GM21576 (cell line): ENCODE measurements around the gene TRAF7.
A peak's percentile ranks its signal among the peaks of the same experiment; 100 is the strongest.
"Not testable (repeated sequence)": the region's sequence is repeated elsewhere in the genome, so short reads cannot be mapped to it uniquely, and the experiment has no call there.

ENCODE experiments used
- ATAC-seq: cut with Tn5 transposase; IDR thresholded peaks from one replicate; pipeline ENCODE4 v1.9.1; 2021; ENCODE audit warnings: mild to moderate bottlenecking, moderate library complexity; ENCODE audit not compliant: unreplicated experiment

Gene TRAF7

DNA sequence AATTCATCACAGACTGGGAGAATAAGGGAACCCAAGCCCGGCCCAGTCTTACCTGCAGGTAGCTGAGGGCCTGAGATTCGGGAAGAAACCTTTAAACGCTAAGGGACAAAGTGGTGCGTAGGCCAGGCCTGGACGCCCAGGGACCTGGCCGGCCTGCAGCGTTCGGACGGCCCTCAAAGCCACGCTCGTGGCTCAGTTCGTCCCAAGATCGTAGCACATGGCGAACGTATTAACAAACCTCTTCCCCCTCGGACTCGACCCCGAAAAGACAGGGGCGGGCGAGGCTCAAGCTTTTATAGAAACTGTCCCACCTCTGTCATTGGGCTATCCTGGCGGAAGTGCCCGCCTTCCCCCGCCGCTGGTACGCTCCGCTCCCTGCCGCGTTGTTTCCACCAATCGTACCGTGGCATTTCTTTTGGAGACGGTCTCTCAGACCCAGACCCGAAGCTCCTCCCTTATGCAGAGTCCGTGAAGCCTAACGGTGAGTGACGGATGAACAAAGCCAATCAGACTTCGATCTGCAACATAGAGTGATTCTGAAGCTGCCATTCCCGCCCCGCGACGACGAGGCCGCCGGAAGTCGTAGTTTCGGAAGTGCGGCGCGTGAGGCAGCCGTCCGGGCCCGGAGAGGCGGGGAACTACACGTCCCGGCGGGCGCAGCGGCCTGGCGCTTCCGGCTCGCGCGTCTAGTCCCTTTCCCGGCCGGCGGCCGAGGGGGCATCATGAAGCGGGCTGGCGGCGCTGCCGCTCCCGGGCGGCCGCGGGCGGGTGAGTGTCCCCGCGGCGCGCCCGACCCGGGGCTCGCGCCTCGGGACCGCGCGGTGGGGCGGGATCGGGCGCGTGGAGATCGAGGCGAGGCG, at the start of gene TRAF7:
Gene TRAF7, plus strand, starts transcription at position 692 of the 860 bp plus-strand sequence. CDS start 8,139 bp downstream, outside the sequence.
- peak; percentile 87 for ATAC-seq

DNA sequence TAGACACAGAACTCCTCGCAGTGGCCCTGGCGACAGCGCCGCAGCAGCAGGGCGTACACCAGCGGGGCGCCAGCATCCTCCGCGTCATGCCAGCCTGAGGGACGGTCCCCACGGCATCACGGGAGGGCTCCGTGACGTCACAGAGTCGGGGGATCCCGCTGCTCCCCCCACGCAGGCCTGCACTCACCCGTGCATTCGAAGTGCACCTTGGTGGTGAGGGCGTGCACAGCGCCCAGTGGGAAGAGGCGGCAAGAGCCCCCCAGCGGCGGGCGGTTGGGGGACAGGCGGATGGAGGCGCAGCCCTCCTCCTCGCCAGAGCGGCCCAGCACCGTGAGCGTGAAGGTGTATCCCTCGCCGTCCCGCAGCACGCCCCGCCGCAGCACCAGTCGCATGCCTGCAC, 49.4 kb upstream of the TRAF7 start:
- not testable (repeated sequence) for ATAC-seq

DNA sequence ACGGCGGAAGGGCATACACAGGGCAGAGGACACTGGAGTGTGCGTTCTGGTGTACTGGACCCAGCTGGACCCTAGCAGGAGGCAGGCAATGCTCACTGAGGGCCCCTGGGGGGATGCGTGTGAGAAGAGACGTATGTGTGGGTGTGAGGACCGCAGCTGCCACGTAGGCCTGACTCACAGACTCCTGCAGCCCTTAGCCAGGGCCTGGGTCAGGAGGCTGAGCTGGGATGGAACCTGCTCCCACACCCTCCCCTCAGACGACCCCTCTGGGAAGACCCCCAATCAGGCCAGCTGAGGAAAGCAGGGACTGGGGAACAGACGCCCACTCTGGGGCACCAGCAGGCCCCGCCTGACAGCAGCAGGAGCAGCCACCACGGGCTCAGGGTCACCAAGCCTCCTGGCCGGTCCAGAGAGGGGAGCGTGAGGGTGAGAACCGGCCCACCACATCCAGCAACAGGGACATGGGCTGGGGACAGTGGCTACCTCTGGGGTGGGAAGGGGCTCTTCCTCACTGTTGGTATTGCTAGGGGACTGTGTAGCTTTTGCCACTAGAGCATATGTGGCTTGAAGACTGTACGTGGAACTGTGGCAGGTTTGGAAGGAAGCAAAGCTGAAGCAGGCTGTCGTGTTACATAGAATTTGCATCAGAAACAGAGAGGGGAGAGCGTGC, 48.3 kb upstream of the TRAF7 start:
- not testable (repeated sequence) for ATAC-seq

DNA sequence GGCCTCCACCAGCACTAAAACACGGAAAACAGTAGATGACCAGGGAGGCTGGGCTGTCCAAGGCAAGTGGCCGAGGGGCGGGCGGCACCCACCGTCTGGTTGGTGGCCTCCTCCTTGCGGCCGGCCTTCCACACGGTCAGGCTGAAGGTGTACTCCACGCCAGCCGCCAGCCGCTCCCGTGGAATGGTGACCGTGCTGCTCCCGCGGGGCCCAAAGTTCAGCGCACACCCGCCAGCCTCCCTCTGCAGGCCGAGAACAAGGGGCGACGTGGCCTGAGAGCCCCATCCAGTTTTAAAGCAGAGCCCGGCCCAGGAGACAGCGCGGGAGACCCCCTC, 47.8 kb upstream of the TRAF7 start:
- ATAC-seq, result not testable (repeated sequence)

DNA sequence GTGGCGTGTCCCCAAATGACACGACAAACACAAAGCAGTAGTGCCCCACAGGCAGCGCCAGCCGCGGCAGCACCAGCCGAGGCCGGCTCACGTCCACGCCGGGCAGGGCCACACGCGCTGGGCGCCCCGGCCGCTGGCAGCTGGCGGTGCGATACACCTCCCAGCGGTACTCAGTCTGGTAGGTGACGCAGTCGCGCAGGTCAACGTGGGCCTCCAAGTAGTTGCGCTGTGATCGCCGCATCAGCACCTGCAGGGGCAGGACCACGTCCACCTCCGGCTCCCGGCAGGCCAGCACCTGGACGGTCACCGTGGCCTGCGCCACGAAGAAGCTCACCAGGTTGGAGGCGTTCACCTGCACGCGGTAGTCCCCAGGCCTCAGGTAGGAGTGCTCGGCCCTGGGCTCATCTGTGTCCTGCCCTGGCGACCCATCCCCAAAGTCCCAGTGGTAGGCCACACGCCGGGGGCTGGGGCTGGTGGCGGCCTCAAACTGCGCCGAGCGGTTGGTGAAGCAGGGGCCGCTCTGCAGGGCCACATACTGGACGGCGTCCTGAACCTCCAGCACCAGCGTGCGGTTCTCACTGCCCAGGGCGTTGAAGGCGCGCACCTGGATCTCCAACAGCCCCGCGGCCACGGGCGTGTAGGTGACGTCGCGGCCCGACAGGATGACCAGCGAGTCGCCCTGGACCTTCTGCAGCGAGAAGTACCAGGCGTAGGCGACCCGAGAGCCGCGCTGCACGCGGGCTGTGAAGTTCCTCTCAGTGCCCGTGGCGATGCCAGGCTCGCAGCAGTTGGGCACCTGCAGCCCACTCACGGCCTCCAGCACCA, 46.9 kb upstream of the TRAF7 start:
- not testable (repeated sequence) for ATAC-seq

DNA sequence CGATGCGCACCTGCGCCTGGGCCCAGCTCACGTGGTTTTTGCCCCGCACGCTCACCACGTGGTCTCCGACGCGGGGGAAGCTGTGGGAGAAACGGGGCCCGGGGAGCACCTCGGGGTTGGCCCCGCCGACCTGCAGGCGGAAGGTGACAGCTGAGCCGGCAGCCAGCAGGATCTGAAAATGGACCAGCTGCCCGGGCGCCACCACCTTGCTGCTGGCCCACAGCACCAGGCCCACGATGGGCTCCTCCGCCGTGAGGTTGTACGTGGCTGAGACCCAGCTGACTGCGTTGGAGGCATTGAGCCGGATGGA, 46.4 kb upstream of the TRAF7 start:
- ATAC-seq, result not testable (repeated sequence)

DNA sequence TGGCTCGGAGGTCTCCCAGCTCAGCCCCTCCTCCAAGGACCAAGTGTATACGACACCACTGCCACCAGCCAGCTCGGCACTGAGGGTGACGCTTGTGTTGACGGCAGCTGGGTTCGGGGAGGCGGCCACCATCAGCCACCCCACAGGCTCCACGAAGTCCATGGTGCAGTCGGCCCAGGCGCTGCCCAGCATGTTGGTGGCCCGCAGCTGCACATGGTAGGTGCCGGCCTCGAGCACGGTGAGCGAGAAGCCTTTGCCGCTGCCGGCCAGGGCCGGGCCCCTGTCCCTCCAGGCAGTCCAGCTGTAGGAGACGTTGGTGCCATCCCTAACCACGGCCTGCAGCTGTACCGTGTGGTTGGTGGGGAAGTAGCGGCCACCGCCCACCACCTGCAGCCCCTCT, 45.7 kb upstream of the TRAF7 start:
- not testable (repeated sequence) for ATAC-seq

DNA sequence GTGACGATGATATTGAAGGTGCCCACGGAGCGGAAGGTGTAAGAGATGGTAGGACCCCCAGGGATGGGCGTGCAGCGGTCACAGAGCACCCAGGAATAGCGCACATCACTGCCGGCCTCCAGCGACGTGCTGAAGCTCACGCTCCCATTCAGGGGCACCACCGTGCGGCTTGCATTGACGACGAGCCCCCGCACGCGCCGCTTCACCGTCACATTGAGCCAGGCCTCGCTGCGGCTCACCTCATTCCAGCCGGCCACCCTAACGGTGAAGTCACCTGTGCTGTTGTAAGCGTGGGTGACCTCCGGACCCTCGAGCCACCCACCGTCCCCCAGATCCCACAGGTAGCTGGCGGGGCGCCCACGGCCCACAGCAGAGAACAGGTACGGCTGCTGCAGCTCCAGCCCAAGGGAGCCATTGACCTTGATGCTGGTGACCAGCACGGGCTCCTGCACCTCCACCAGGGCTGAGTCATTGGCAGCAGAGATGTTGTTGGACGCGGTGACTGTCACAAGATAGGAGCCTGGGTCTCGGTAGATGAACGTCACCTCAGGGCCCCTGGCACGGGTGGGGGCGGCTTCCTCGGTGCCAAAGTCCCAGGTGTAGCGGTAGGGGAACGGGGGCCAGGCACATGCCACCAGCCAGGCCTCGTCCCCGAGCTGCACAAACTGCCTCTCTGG, 45.1 kb upstream of the TRAF7 start:
- ATAC-seq, result not testable (repeated sequence)

DNA sequence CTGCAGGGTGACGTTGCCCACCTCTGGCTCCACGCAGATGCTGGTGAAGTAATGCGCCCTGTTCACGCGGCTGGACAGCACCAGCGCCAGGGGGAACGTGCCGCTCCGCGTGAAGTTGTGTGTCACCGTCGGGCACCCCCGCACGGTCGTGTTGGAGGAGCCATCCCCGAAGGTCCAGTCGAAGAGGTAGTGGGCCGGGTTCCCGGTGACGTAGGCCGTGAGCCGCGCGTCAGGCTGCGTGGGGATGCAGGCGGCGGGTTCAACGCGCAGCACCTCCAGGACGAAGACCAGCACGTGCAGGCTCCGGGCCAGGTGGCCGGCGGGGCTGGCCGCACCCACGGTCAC, 44.6 kb upstream of the TRAF7 start:
- ATAC-seq, result not testable (repeated sequence)

DNA sequence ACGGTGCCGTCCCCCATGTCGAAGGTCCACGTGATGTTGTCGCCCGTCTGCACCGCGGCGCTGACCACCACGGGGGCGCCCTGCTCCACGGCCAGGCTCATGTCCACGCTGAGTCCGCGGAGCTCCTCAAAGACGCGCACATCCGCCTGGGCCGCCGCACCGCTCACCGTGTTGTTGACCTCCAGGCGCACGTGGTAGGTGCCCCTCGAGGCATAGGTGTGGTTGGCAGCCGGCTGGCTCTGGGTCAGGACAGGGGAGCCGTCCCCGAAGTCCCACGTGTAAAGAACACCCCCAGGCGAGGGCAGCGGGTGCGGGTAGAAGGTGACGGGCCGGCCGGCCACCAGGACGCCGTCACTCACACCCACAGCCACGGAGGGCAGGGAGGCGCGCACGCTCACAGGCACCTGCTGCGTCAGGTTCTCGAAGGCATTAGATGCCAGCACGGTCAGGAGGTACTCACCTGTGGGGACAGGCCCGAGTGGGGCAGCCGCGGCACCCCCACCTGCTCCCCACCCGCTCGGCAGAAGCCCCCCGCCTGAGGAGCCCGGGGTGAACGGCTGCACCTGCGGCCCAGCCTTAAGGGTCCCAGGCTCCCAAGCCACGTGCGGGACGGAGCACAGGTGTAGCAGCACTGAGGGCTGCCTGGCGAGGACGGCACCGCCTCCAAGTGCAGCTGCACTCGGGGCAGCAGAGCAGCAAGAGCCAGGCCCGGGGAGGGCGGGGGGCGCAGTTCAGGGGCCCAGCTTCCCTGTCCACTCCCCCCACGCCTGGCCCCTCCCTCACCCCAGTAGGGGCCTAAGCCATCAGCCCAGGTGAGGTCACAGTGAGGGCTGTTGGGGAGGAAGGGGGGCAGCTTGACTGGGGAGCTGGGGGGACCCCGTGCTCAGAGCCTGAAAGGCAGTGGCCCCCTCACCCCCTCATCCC, 43.9 kb upstream of the TRAF7 start:
- not testable (repeated sequence) for ATAC-seq

DNA sequence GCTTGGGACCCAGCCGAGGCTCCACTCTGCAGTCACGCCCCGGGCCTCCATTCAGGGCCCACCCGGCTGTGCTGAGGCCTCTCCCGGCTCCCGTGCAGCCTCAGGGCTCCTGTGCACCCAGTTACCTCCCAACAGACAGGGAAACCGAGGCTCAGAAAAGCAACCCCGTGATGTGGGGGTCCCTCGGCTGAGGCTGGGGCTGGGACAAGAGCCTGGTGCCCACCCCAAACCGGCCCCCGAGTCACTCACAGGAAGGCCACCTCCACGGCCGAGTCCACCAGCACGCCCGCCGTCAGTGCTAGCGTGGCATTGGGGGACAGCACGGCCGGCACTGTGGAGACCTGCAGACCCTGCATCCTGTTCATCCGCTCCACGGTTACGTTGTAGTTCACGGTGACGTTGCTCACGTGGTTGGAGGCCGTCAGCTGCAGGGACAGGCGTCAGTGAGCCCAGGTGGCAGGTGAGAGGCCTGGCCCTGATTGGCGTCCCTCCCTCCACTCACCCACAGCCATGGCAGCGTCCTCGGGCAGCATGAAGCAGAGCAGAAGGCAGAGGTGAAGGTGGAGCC, 43.0 kb upstream of the TRAF7 start:
- not testable (repeated sequence) for ATAC-seq

DNA sequence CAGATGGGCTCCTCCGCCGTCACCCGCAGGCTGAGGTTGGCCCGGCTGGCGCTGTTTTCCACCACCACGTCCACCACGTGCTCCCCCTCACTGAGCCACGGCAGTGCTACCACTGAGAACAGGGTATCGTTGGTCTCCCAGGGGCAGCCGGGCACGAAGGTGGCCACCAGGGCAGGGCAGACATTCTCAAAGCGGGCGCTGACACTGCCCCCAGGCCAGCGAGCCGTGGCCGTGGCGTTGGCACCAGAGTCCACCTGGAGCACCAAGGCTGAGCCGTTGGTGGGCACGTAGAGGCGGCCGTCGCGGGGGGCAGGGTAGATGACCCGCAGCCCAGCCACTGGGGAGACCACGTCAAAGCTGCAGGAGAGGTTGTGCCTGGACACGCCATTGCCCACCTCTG, 41.4 kb upstream of the TRAF7 start:
- not testable (repeated sequence) for ATAC-seq

DNA sequence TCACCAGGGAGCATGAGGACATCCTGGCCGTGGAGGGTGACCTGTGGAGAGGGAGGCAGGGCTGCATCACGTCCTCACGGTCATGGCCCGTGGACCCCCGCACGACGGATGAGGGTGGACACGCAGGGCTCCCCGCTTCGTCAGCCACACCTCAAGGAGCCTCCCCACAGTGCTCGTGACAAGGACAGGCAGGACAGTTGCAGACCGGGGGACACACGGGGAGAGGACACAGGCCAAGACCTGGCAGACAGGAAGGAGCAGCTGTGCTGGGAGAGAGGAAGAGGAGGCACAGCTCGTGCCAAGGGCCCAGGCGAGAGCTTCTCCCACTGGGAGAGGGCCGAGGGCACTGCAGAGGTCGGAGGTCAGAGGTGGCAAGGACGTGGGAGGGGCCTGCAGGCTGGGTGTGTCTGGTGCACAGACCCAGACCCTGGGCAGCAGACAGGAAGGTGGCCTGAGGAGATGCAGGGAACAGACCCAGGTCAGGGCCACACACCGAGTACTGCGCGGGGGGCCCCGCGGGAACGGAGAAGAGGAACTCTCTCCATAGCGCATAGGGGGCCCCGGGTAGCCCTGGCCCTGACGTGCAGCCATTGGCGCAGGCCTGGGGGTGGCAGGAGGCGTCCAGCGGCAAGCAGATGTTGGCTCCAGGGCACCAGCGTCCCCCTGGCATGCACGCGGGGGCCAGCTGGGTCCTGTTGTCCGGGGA, 40.5 kb upstream of the TRAF7 start:
- ATAC-seq, result not testable (repeated sequence)

DNA sequence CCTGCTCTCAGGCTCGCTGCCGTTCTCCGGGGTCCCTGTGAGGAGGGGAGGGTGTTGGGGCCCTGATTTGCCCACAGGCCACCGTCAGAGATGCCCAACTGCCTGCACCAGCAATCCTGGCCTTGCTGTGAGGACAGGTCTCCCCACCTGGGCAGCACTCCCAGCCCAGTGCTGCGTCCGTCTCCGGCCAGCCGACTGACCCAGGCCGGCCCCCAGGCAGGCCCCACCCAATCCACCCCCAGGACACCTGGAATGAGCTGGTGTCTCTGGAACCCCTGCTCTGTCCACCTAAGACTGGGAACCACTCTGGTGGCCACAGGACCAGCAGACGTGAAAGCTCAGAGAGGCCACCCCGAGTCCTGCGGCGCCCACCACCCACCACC, 40.0 kb upstream of the TRAF7 start:
- ATAC-seq, result no peak

DNA sequence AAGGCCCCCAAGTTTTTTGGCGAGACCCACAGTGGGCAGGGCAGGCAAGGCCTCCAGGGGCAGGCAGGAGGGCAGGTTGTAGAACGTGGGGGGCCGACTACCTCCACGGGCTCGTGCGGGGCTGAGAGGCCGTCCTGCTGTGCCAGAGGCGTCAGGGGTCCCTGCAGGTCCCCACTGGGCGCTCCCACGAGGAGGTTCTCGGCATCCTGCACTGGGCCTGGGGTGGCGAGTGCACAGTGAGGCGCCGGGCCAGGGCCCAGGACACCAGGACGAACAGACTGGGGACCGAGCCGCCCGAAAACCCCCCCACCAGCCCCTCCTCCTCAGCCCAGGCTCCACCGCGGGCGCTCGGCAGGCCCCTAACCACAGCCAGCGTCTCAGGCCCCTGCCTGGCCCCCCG, 39.2 kb upstream of the TRAF7 start:
- ATAC-seq, result not testable (repeated sequence)

DNA sequence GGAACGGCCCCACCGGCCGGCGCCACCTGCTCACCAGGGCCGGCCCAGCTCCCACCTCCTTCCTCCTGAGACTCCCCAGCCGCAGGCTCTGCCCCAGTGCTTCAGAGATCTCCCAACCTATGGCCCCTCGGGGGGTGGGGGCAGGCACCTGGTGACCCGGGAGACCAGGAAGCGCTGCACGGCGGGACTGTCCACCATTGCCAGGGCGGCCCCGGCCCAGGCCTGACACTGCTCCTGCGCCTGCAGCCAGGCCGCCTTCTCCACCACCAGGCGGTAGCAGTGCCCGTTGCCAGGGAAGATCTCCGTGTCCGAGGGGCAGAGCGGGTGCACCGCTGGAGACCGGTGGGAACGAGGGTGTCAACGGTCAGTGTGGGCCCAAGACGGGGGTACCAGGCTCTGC, 38.2 kb upstream of the TRAF7 start:
- ATAC-seq, result not testable (repeated sequence)

DNA sequence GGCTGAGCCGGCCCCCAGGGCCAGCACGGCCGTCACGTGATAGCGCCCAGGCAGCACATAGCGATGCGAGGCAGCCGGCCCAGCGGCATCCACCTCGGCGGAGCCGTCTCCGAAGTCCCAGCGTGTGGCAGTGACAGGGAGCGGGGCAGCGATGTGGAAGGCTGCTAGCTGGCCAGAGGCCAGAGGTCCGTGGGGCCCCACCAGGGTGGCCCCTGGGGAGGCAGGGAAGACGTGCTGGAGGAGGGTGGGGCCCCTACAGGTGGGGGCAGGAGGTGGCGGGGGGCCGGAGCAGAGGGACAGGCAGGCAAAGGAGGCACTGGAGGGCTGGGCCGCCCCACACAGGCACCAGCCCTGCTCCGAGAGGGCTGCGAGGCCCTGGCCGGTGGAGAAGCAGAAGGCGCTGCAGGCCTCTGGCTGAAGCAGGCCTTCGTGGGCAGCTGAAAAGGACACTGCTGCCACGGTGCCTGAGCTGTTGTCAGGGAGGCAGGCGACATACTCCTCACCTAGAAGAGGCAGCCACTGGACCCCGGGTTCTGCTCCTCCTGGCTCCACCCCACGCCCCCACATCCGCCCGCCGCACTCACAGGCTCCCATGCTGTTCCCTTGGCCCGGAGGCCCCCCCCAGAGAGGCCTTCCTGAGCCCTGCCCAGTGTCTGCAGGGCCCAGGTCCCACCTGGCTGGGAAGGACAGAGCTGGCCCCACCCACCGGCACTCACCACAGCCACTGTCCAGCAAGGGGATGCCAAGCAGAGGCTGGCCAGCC, 37.4 kb upstream of the TRAF7 start:
- ATAC-seq, result not testable (repeated sequence)

DNA sequence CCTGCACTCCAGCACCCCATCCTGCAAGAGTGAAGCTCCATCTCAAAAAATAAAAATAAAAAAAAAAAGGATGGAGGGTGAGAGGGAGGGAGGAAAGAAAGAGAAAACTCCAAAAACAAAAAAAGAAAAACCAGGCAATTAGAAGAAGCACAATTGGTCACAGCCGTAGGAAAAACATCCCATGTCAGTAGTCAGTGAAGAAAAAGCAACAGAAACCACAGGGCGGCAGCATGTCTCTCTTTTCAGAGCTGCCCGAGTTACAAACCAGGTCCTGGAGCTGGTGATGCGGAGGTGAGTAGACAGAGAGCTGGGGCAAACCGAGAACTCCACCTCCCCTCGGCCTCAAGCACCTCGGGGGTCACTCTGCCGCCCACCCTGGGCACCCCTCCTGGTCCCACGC, 34.3 kb upstream of the TRAF7 start:
- not testable (repeated sequence) for ATAC-seq
